K562 (cell line): ENCODE data around the gene MADD. TPM values are rescaled to one million over a fixed set of nuclear protein-coding genes. Genes with fewer than 3 reads are reported as not detected.

Experiments used
- BACH1 ChIP-seq: fragments of 200-800 bp; sonication (Bioruptor generic); IDR thresholded peaks from 2 replicates; pipeline ENCODE4 v1.6.1; 2016; ENCODE audit warnings: missing genetic modification characterization, missing compliant biosample characterization
- CHD7 ChIP-seq: fragments of 200-600 bp; sonication (generic); IDR thresholded peaks from one replicate; pipeline ENCODE4 v1.6.1; 2012; ENCODE audit warnings: mild to moderate bottlenecking, low read depth, low read length, inconsistent platforms
- HIVEP1 ChIP-seq: fragments of 250-450 bp; sonication (Bioruptor Pico); IDR thresholded peaks from 2 replicates; pipeline ENCODE4 v1.4.0; 2020; ENCODE audit warnings: mild to moderate bottlenecking
- HNRNPK ChIP-seq: fragments of 200-400 bp; formaldehyde crosslinking; IDR thresholded peaks from one replicate; pipeline ENCODE4 v1.6.1; 2018; ENCODE audit warnings: mild to moderate bottlenecking, low read depth, low read length; ENCODE audit not compliant: poor library complexity, severe bottlenecking
- LARP7 ChIP-seq: fragments of 450-650 bp; IDR thresholded peaks from 2 replicates; pipeline ENCODE4 v1.6.1; 2016
- LCOR ChIP-seq: sonication (generic); formaldehyde crosslinking; IDR thresholded peaks from 2 replicates; pipeline ENCODE4 v1.8.0; 2022; ENCODE audit warnings: mild to moderate bottlenecking, missing genetic modification reagents
- NRF1 ChIP-seq, 2 experiments: fragments of 450-650 bp; IDR thresholded peaks in 1 of 2; conservative IDR thresholded peaks in 1 of 2; 2 replicates each; pipeline ENCODE4 v1.6.1; 2014; ENCODE audit warnings: mild to moderate bottlenecking in 2 of 2
- PHF8 ChIP-seq: fragments of 200-600 bp; sonication (generic); IDR thresholded peaks from 2 replicates; pipeline ENCODE4 v1.6.1; 2012; ENCODE audit warnings: mixed run types, mild to moderate bottlenecking, inconsistent platforms, low read length, moderate library complexity, borderline replicate concordance
- POLR2A ChIP-seq: fragments of 450-650 bp; conservative IDR thresholded peaks from 2 replicates; pipeline ENCODE4 v1.6.1; 2016
- SMARCA5 ChIP-seq: fragments of 450-650 bp; IDR thresholded peaks from 2 replicates; pipeline ENCODE4 v1.6.1; 2016
- SRSF3 ChIP-seq: fragments of 200-400 bp; formaldehyde crosslinking; IDR thresholded peaks from 2 replicates; pipeline ENCODE4 v1.6.1; 2016; ENCODE audit warnings: mild to moderate bottlenecking, low read length, moderate library complexity; ENCODE audit not compliant: insufficient read depth
- TBP ChIP-seq: optimal IDR thresholded peaks from 2 replicates; pipeline ENCODE3; 2011; ENCODE audit warnings: low read depth, low read length, improper control_type of control experiment
- ZFX ChIP-seq: sonication (generic); formaldehyde crosslinking; IDR thresholded peaks from 2 replicates; pipeline ENCODE4 v1.8.0; 2022; ENCODE audit warnings: mild to moderate bottlenecking, missing genetic modification reagents, moderate library complexity
- polyA plus RNA-seq, 8 experiments: library from polyadenylated mRNA; depleted of rRNA in 4 of 8; stranded (reverse) in 5 of 8; unstranded in 3 of 8; fragments of >200 nt; fragmentation: Nextera tagmentation in 2 of 8; fragmentation: Illumina TruSeq in 1 of 8; extraction: Ambion mirVana in 2 of 8; extraction: Trizol in 1 of 8; gene quantifications; 2 replicates each; pipeline versions ENCODE4 v1.2.1 to v1.2.3, GENCODE V29; 2011 to 2014; ENCODE audit warnings: inconsistent platforms in 1 of 8, missing spikeins in 1 of 8
- total RNA-seq, 7 experiments: library from RNA; depleted of rRNA in 6 of 7; stranded (reverse); fragments of >200 nt in 6 of 7; fragmentation: Illumina TruSeq in 2 of 7; extraction: Trizol in 2 of 7; gene quantifications; 2 replicates each; pipeline versions ENCODE4 v1.2.1 to v1.2.3, GENCODE V29; 2011 to 2021; ENCODE audit warnings: low replicate concordance in 1 of 7

MADD gene
- total and polyA plus RNA-seq, 9 of the 15 experiments (the other 6 are each of a cell fraction or from before 2014, with no cell fraction given): 0.68 to 57.6 (median 33.6) TPM

- no peak for TF ChIP-seq CHD7
- no peak for TF ChIP-seq PHF8
- TF ChIP-seq SMARCA5: no peak
- TF ChIP-seq LARP7: no peak
- TF ChIP-seq HNRNPK: no peak
- TF ChIP-seq HIVEP1 (CRISPR knock-in tag): no peak
- peak; percentile 31 for TF ChIP-seq TBP
- peak; percentile 53; the same call in 1 of the 2 replicates for TF ChIP-seq ZFX (CRISPR knock-in tag)
- no peak for TF ChIP-seq BACH1 (tag)
- no peak for TF ChIP-seq SRSF3
- peak; percentile 40; the same call in 1 of the 2 replicates for TF ChIP-seq LCOR (CRISPR knock-in tag)
- no peak for TF ChIP-seq NRF1 (conservative IDR thresholded peaks at IDR 0.05 in 1 of 2, IDR thresholded peaks at IDR 0.05 in 1 of 2)
- TF ChIP-seq POLR2A: no peak
Observed at GRCh38 chr11:47271961-47272661, 2.2 kb downstream of the MADD start (continued).
